ENCODE data around the gene SMPX. TPM values are rescaled to one million over a fixed set of nuclear protein-coding genes. Genes with fewer than 3 reads are reported as not detected.

The SMPX gene
- total RNA-seq = not detected in 2 replicates

DNA sequence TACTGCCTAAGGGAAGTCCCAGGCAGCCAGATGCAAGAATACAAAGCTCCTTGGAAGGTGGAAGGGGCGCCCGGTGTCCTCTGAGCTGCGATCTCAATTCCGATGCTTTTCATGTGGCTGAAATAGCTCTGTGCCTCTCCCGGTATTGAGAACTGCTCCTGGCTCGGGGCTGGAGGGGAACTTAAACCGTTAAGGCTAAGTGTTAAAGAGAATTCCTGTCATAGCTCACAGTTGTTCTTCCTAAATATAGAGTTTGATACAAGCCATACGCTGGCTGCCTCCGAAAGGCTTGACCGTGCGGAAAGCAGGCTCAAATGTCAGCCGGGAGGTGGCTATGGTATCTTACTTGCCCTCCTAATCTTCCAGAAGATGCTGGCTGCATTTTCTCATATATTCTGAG is at the start of gene SMPX:
Gene SMPX, minus strand, starts transcription at position 157 of the 400 bp plus-strand sequence. CDS start 3,826 bp downstream, outside the sequence.
- no peak for DNase-seq (ENCODE audit: low read depth)
- TF ChIP-seq, protein P1, sequence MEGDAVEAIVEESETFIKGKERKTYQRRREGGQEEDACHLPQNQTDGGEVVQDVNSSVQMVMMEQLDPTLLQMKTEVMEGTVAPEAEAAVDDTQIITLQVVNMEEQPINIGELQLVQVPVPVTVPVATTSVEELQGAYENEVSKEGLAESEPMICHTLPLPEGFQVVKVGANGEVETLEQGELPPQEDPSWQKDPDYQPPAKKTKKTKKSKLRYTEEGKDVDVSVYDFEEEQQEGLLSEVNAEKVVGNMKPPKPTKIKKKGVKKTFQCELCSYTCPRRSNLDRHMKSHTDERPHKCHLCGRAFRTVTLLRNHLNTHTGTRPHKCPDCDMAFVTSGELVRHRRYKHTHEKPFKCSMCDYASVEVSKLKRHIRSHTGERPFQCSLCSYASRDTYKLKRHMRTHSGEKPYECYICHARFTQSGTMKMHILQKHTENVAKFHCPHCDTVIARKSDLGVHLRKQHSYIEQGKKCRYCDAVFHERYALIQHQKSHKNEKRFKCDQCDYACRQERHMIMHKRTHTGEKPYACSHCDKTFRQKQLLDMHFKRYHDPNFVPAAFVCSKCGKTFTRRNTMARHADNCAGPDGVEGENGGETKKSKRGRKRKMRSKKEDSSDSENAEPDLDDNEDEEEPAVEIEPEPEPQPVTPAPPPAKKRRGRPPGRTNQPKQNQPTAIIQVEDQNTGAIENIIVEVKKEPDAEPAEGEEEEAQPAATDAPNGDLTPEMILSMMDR (IDR thresholded peaks at IDR 0.05; ENCODE audit: insufficient read depth, low read length, poor library complexity, severe bottlenecking) = no peak
- no peaks in the 10 kb centered on the region for H3K36me3 ChIP-seq (ENCODE audit: control insufficient read depth, insufficient read depth, low read length)
- H3K4me3 ChIP-seq (ENCODE audit: low read depth, low read length) = no peak within 1 kb of the TSS
- H3K27me3 ChIP-seq (ENCODE audit: control insufficient read depth, insufficient read depth, low read length) = no peaks in the 10 kb centered on the region

GRCh38 chrX:21806691-21807090 is 48.8 kb upstream of the SMPX start:
- Histone ChIP-seq H3K27me3 (ENCODE audit: control insufficient read depth, insufficient read depth, low read length) (no peaks in the 10 kb centered on the region), H3K4me3 (ENCODE audit: low read depth, low read length) (no peak overlapping the region), H3K36me3 (ENCODE audit: control insufficient read depth, insufficient read depth, low read length) (no peaks in the 10 kb centered on the region)
- TF ChIP-seq, protein P1 (IDR thresholded peaks at IDR 0.05; ENCODE audit: insufficient read depth, low read length, poor library complexity, severe bottlenecking) = no peak
- peak; percentile 19 for DNase-seq (ENCODE audit: low read depth)

DNA sequence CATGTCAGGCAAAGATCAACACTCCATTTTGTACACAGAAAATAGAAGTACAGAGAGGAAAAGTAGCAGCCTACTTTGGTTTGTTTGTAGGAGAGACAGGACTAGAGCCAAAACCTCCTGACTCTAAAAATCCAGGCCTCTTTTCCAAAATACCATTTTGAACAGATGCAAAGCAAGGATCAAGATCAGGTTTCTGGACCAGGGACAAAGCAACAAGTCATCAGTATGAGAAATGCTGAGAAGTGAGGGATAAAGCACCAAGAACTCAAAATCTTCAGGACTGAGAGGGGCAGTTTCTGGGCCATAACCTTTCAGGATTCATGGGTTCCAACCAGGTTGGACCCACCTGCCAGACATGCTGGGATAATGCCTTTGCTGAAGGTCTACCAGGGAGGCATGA is 44.9 kb upstream of the SMPX start:
- DNase-seq (ENCODE audit: low read depth) = no peak
- H3K36me3 ChIP-seq (ENCODE audit: control insufficient read depth, insufficient read depth, low read length) = no peaks in the 10 kb centered on the region
- no peaks in the 10 kb centered on the region for H3K27me3 ChIP-seq (ENCODE audit: control insufficient read depth, insufficient read depth, low read length)
- H3K4me3 ChIP-seq (ENCODE audit: low read depth, low read length) = no peak overlapping the region
- TF ChIP-seq, protein P1 (IDR thresholded peaks at IDR 0.05; ENCODE audit: insufficient read depth, low read length, poor library complexity, severe bottlenecking) = no peak

- H3K36me3 ChIP-seq (ENCODE audit: control insufficient read depth, insufficient read depth, low read length) = no peaks in the 10 kb centered on the region
- no peaks in the 10 kb centered on the region for H3K27me3 ChIP-seq (ENCODE audit: control insufficient read depth, insufficient read depth, low read length)
- no peak for DNase-seq (ENCODE audit: low read depth)
- H3K4me3 ChIP-seq (ENCODE audit: low read depth, low read length) = no peak overlapping the region
- TF ChIP-seq, protein P1 (IDR thresholded peaks at IDR 0.05; ENCODE audit: insufficient read depth, low read length, poor library complexity, severe bottlenecking) = no peak
Observed at GRCh38 chrX:21802054-21802670, 44.2 kb upstream of the SMPX start.

DNA sequence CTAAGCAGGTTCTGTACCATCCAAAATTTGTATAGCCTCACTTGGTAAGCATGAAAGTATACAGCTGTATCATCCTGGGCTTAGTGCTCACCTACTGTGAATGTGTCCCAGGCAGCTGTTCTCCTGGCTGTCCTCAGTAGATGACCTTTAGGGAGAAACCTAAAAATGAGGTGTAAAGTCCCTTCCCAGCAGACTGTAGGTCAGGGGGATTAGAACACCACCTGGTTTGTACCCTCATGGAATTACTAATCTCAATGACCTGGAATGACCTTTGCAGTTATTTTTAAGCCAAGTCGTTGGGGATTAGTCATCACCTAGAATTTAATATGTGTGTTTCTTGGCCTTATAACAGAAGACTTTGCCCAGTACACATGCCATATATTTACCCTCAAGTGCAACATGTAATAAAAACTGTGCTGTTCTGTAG is 42.4 kb upstream of the SMPX start:
- Histone ChIP-seq H3K27me3 (ENCODE audit: control insufficient read depth, insufficient read depth, low read length) (no peaks in the 10 kb centered on the region), H3K4me3 (ENCODE audit: low read depth, low read length) (no peak overlapping the region), H3K36me3 (ENCODE audit: control insufficient read depth, insufficient read depth, low read length) (no peaks in the 10 kb centered on the region)
- TF ChIP-seq, protein P1 (IDR thresholded peaks at IDR 0.05; ENCODE audit: insufficient read depth, low read length, poor library complexity, severe bottlenecking) = no peak
- DNase-seq (ENCODE audit: low read depth) = no peak

DNA sequence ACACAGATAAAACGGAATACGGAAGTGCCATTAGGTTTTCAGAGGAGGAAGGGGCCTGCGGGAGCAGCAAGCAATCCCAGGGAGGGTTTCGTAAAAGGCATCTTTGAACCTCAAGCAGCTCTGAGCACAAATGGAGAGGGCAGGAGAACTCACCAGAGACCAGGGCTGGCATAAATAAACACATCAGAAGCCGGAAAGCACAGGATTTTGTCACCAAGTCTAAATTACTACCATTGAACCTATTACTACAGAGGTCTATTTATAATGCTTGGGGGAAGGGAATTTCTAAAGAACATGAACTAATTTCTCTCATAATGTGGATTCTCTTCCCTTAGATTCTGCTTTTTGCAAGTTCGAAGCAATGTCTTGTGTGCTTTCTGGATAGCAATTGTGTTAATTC is 41.9 kb upstream of the SMPX start:
- Histone ChIP-seq H3K36me3 (ENCODE audit: control insufficient read depth, insufficient read depth, low read length) (no peaks in the 10 kb centered on the region), H3K27me3 (ENCODE audit: control insufficient read depth, insufficient read depth, low read length) (no peaks in the 10 kb centered on the region), H3K4me3 (ENCODE audit: low read depth, low read length) (no peak overlapping the region)
- TF ChIP-seq, protein P1 (IDR thresholded peaks at IDR 0.05; ENCODE audit: insufficient read depth, low read length, poor library complexity, severe bottlenecking) = no peak
- DNase-seq (ENCODE audit: low read depth) = no peak
